HCT116 (cell line): ENCODE results near the gene IQCK. TPM values are rescaled to one million over a fixed set of nuclear protein-coding genes. Genes with fewer than 3 reads are reported as not detected.

ENCODE experiments used
- ATAC-seq: fragments of 200-7000 bp; cut with Tn5 transposase; 2 replicates; pipeline ENCODE4 v1.9.1; 2020; ENCODE audit warnings: mild to moderate bottlenecking, moderate library complexity
- BruUV-seq: library from RNA; stranded (reverse); fragments of 400-500 nt; replicated peaks from 2 replicates; lab custom pipeline; 2021; lab: Mats Ljungman, UMichigan
- CTCF ChIA-PET: fragments of 300-600 bp; sonication (Branson Sonifier 250); formaldehyde crosslinking; loops from one replicate; lab custom pipeline; 2021; ENCODE audit warnings: antibody characterized with exemption; lab: Charles Lee
- POLR2A ChIA-PET: fragments of 300-600, 350-600 bp; sonication (Branson Sonifier 250); formaldehyde crosslinking; loops from one replicate; lab custom pipeline; 2021; ENCODE audit warnings: antibody characterized with exemption; lab: Charles Lee
- RAD21 ChIA-PET, 2 experiments: fragments of 300-600 bp; sonication (Branson Sonifier 250); formaldehyde crosslinking; loops; one replicate each; lab custom pipeline; 2023; ENCODE audit warnings: low total read pairs in 2 of 2; ENCODE audit not compliant: uncharacterized antibody in 2 of 2, unreplicated experiment in 2 of 2, low non-redundant PET in 1 of 2; lab: Charles Lee
- DNase-seq: peaks from one replicate; pipeline ENCODE4 v3.0.0-alpha.2; 2010; ENCODE audit warnings: low read depth, low spot score
- H2AFZ ChIP-seq: fragments of 200-600 bp; shearing (Covaris generic), sonication (generic); 2 replicates; pipeline ENCODE4 v1.6.1; 2017; ENCODE audit warnings: low read depth, mixed run types, mixed read lengths, antibody characterized with exemption, low read length; ENCODE audit not compliant: poor library complexity, severe bottlenecking
- H3K27ac ChIP-seq: 2 replicates; pipeline ENCODE4 v1.5.1; 2012; ENCODE audit warnings: low read depth, low read length
- H3K27me3 ChIP-seq: fragments of 200-600 bp; sonication (generic); 2 replicates; pipeline ENCODE4 v1.6.1; 2016; ENCODE audit warnings: mixed run types, low read length, mixed read lengths; ENCODE audit not compliant: insufficient read depth
- H3K36me3 ChIP-seq, 2 experiments: fragments of 200-500 bp in 1 of 2; fragments of 200-600 bp in 1 of 2; sonication (Bioruptor generic) in 1 of 2; sonication (generic) in 1 of 2; 2 replicates each; pipeline versions ENCODE4 v1.5.1 to v1.6.1; 2014 to 2016; ENCODE audit warnings: low read length in 2 of 2, inconsistent platforms in 1 of 2, mixed read lengths in 1 of 2, mixed run types in 1 of 2; ENCODE audit not compliant: insufficient read depth in 2 of 2, control insufficient read depth in 1 of 2
- H3K4me1 ChIP-seq, 2 experiments: fragments of 200-600 bp in 1 of 2; sonication (generic) in 1 of 2; 2 replicates each; pipeline versions ENCODE4 v1.5.1 to v1.6.1; 2012 to 2017; ENCODE audit warnings: low read length in 2 of 2, inconsistent platforms in 1 of 2, mild to moderate bottlenecking in 1 of 2, mixed read lengths in 1 of 2, mixed run types in 1 of 2, moderate library complexity in 1 of 2; ENCODE audit not compliant: insufficient read depth in 2 of 2, control insufficient read depth in 1 of 2
- H3K4me2 ChIP-seq: fragments of 200-600 bp; sonication (generic); 2 replicates; pipeline ENCODE4 v1.6.1; 2017; ENCODE audit warnings: mixed run types, low read length, mixed read lengths
- H3K4me3 ChIP-seq, 2 experiments: fragments of 200-600 bp in 1 of 2; sonication (generic) in 1 of 2; replicated peaks in 1 of 2; 2 replicates each; pipeline ENCODE4 v1.5.1; 2011 to 2016; ENCODE audit warnings: low read length in 2 of 2, control low read depth in 1 of 2, low read depth in 1 of 2, mild to moderate bottlenecking in 1 of 2, mixed read lengths in 1 of 2, mixed run types in 1 of 2
- H3K79me2 ChIP-seq: fragments of 200-600 bp; sonication (generic); 2 replicates; pipeline ENCODE4 v1.6.1; 2017; ENCODE audit warnings: mild to moderate bottlenecking, mixed run types, low read length, moderate library complexity, mixed read lengths; ENCODE audit not compliant: insufficient read depth
- H3K9ac ChIP-seq: fragments of 200-600 bp; sonication (generic); 2 replicates; pipeline ENCODE4 v1.6.1; 2016; ENCODE audit warnings: low read length, mixed read lengths
- H3K9me2 ChIP-seq: fragments of 200-600 bp; sonication (generic), shearing (Covaris generic); 2 replicates; pipeline ENCODE4 v1.6.1; 2017; ENCODE audit warnings: mixed run types, mild to moderate bottlenecking, moderate library complexity; ENCODE audit not compliant: insufficient read depth
- H3K9me3 ChIP-seq, 2 experiments: fragments of 200-500 bp in 1 of 2; fragments of 200-600 bp in 1 of 2; sonication (Bioruptor generic) in 1 of 2; sonication (generic) in 1 of 2; 2 replicates each; pipeline ENCODE4 v1.6.1; 2014 to 2017; ENCODE audit warnings: low read length in 2 of 2, mixed read lengths in 2 of 2, inconsistent platforms in 1 of 2, low read depth in 1 of 2, mild to moderate bottlenecking in 1 of 2, mixed run types in 1 of 2, moderate library complexity in 1 of 2; ENCODE audit not compliant: control insufficient read depth in 1 of 2, insufficient read depth in 1 of 2
- H4K20me1 ChIP-seq: fragments of 200-600 bp; sonication (generic), shearing (Covaris generic); 2 replicates; pipeline ENCODE4 v1.6.1; 2017; ENCODE audit warnings: mixed run types, mild to moderate bottlenecking, moderate library complexity; ENCODE audit not compliant: insufficient read depth
- CEBPB ChIP-seq: IDR thresholded peaks from 2 replicates; pipeline ENCODE4 v1.6.1; 2012; ENCODE audit warnings: low read depth
- EGR1 ChIP-seq: IDR thresholded peaks from 2 replicates; pipeline ENCODE4 v1.6.1; 2012; ENCODE audit warnings: low read depth
- ELF1 ChIP-seq: IDR thresholded peaks from 2 replicates; pipeline ENCODE4 v1.6.1; 2012; ENCODE audit warnings: low read depth, borderline replicate concordance
- EZH2 ChIP-seq: fragments of 200-600 bp; sonication (generic); IDR thresholded peaks from 2 replicates; pipeline ENCODE4 v1.6.1; 2017; ENCODE audit warnings: antibody characterized with exemption, mixed run types
- EZH2phosphoT487 ChIP-seq: fragments of 200-600 bp; IDR thresholded peaks from 2 replicates; pipeline ENCODE4 v1.6.1; 2018; ENCODE audit warnings: antibody characterized with exemption, borderline replicate concordance
- FOSL1 ChIP-seq: IDR thresholded peaks from 2 replicates; pipeline ENCODE4 v1.6.1; 2012; ENCODE audit warnings: low read depth
- JUND ChIP-seq: IDR thresholded peaks from 2 replicates; pipeline ENCODE4 v1.6.1; 2012
- MAX ChIP-seq: IDR thresholded peaks from 2 replicates; pipeline ENCODE4 v1.6.1; 2012
- POLR2A ChIP-seq: IDR thresholded peaks from 2 replicates; pipeline ENCODE4 v1.7.0; 2011; ENCODE audit warnings: borderline replicate concordance; ENCODE audit not compliant: insufficient read depth, insufficient read length; ENCODE audit errors: extremely low read depth
- REST ChIP-seq: IDR thresholded peaks from 2 replicates; pipeline ENCODE4 v1.6.1; 2012; ENCODE audit warnings: low read depth
- SIN3A ChIP-seq: IDR thresholded peaks from 2 replicates; pipeline ENCODE4 v1.6.1; 2012; ENCODE audit warnings: low read depth
- SP1 ChIP-seq: IDR thresholded peaks from 2 replicates; pipeline ENCODE4 v1.6.1; 2012; ENCODE audit warnings: low read depth
- TCF7L2 ChIP-seq: IDR thresholded peaks from 2 replicates; pipeline ENCODE4 v1.7.0; 2011; ENCODE audit warnings: borderline replicate concordance, inconsistent platforms; ENCODE audit not compliant: insufficient read depth, insufficient read length; ENCODE audit errors: extremely low read depth
- ZBTB33 ChIP-seq: IDR thresholded peaks from 2 replicates; pipeline ENCODE4 v1.6.1; 2011; ENCODE audit warnings: mild to moderate bottlenecking, low read length, moderate library complexity; ENCODE audit not compliant: insufficient replicate concordance; ENCODE audit errors: extremely low read depth
- ZFX ChIP-seq: fragments of 450-650 bp; IDR thresholded peaks from 2 replicates; pipeline ENCODE4 v1.6.1; 2017
- intact Hi-C: fragments of 100-400 bp; cut with micrococcal nuclease; formaldehyde crosslinking; loops from 2 replicates; pipeline ENCODE4 v1.10.0; 2022
- total RNA-seq: library from RNA; stranded (reverse); gene quantifications from one replicate; pipeline ENCODE4 v1.2.1, GENCODE V29; 2021; ENCODE audit not compliant: unreplicated experiment

IQCK gene
- total RNA-seq, 1 experiment from 2014 or later: 11.8 TPM

GRCh38 chr16:19837984-19838707, 120.1 kb downstream of the IQCK start:
- no peaks in the 10 kb centered on the region for H3K27me3 ChIP-seq
- DNase-seq: no peak
- no peaks in the 10 kb centered on the region for H3K79me2 ChIP-seq
- H3K4me2 ChIP-seq: no peak overlapping the region
- no peak for ATAC-seq
- no TSS peak for BruUV-seq
- H3K4me1 ChIP-seq: no peaks in the 10 kb centered on the region
- no peak overlapping the region for H2AFZ ChIP-seq
- no peak overlapping the region for H3K4me3 ChIP-seq
- H3K36me3 ChIP-seq: no peaks in the 10 kb centered on the region
- H3K27ac ChIP-seq: no peak overlapping the region
- no peak for TF ChIP-seq ZFX
- TF ChIP-seq ZBTB33: no peak
- TF ChIP-seq ELF1: no peak
- TF ChIP-seq REST: no peak
- TF ChIP-seq FOSL1: no peak
- TF ChIP-seq SP1: no peak
- no peak for TF ChIP-seq TCF7L2
- no peak for TF ChIP-seq JUND
- no peak for TF ChIP-seq SIN3A
- no peak for TF ChIP-seq POLR2A
- TF ChIP-seq CEBPB: no peak
- no peak for TF ChIP-seq EGR1
- no peak for TF ChIP-seq EZH2
- TF ChIP-seq EZH2phosphoT487: no peak
- no peak for TF ChIP-seq MAX
- no peaks in the 10 kb centered on the region for H3K9me3 ChIP-seq
- no peak overlapping the region for H3K9ac ChIP-seq
- H3K9me2 ChIP-seq: no peaks in the 10 kb centered on the region
- intact Hi-C loops: no loop called here
- ChIA-PET POLR2A (no interaction called here), CTCF (no interaction called here), RAD21 (no interaction called here)
- H4K20me1 ChIP-seq: no peaks in the 10 kb centered on the region
